ENCODE results near the gene TYW1. TPM values are rescaled to one million over a fixed set of nuclear protein-coding genes. Genes with fewer than 3 reads are reported as not detected.
"Not testable (repeated sequence)": the region's sequence is repeated elsewhere in the genome, so short reads cannot be mapped to it uniquely, and the experiment has no call there.

The TYW1 gene
- total and polyA plus RNA-seq, 12 donors = 6.7 to 15.1 (median 9.4) TPM

DNA sequence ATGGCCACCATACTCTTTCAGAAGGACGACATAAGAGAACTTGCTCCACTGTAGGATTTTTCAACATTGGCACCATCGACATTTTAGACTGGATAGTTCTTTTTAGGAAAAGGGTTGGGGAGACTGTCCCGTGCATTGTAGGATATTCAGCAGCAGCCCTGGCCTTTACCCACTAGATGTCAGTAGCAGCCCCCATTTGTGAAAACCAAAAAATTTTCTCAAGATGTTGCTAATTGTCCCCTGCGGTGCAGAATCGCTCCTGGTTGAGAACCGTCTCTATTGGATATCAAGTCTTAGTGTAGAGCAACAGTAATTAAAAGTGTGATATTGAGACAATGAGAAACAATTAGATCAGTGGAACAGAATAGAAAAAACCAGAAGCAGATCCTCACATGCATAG is 180.1 kb downstream of the TYW1 start:
- H3K27ac ChIP-seq; H3K36me3 ChIP-seq; H3K9me3 ChIP-seq; H3K27me3 ChIP-seq; H3K4me3 ChIP-seq; H3K4me1 ChIP-seq; intact Hi-C loops (cut with DNase I); DNase-seq: not testable (repeated sequence)
- TF ChIP-seq, protein P1, sequence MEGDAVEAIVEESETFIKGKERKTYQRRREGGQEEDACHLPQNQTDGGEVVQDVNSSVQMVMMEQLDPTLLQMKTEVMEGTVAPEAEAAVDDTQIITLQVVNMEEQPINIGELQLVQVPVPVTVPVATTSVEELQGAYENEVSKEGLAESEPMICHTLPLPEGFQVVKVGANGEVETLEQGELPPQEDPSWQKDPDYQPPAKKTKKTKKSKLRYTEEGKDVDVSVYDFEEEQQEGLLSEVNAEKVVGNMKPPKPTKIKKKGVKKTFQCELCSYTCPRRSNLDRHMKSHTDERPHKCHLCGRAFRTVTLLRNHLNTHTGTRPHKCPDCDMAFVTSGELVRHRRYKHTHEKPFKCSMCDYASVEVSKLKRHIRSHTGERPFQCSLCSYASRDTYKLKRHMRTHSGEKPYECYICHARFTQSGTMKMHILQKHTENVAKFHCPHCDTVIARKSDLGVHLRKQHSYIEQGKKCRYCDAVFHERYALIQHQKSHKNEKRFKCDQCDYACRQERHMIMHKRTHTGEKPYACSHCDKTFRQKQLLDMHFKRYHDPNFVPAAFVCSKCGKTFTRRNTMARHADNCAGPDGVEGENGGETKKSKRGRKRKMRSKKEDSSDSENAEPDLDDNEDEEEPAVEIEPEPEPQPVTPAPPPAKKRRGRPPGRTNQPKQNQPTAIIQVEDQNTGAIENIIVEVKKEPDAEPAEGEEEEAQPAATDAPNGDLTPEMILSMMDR (IDR thresholded peaks at IDR 0.05) = peak in 7 of 9 donors; percentile 16 to 55 (median 46)
- 32 to 34% methylated on average over 6 of the region's 6 CpGs for WGBS, 2 donors
- peak in 4 of 8 donors; percentile 39 to 69 (median 52) for ATAC-seq

DNA sequence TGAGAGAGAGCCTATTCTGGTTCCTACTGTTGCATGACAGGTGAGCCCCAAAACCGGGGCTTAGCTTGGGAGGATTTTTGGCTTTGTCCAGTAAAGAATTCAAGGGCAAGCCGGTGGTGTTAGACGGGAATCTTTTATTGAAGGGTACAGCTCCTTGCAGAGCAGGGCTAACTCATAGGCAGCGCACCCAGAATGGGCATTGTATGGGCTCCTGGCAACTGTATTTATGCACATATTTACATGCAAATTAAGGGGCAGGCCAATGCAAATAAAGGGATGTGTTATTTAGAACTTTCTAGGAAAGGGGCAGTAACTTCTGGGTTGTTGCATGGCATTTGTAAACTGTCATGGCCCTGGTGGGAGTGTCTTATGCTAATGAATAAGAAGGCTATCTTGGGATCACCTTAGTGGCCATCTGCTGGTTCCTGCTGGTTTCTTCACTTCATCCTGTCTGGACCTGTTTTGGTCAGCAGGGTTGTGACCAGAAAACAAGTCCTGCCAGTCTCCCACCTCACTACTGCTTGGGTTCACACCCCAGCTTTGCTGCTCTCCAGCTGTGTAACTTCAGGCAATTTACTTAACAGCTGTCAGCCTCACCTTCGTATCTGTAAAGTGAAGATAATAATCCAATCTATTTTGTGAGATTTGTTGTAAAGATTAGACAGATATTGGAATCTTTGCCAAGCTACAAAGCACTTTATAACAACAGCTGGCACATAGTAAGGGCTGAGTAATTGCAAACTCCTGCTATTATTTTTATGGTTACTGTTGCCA is 182.5 kb downstream of the TYW1 start:
- H3K27me3 ChIP-seq; H3K4me1 ChIP-seq; intact Hi-C loops (cut with DNase I); H3K4me3 ChIP-seq; H3K27ac ChIP-seq; H3K9me3 ChIP-seq; H3K36me3 ChIP-seq; DNase-seq; ATAC-seq: not testable (repeated sequence)
- WGBS, 2 donors = 77 to 80% methylated on average over 4 to 5 of the region's 5 CpGs

DNA sequence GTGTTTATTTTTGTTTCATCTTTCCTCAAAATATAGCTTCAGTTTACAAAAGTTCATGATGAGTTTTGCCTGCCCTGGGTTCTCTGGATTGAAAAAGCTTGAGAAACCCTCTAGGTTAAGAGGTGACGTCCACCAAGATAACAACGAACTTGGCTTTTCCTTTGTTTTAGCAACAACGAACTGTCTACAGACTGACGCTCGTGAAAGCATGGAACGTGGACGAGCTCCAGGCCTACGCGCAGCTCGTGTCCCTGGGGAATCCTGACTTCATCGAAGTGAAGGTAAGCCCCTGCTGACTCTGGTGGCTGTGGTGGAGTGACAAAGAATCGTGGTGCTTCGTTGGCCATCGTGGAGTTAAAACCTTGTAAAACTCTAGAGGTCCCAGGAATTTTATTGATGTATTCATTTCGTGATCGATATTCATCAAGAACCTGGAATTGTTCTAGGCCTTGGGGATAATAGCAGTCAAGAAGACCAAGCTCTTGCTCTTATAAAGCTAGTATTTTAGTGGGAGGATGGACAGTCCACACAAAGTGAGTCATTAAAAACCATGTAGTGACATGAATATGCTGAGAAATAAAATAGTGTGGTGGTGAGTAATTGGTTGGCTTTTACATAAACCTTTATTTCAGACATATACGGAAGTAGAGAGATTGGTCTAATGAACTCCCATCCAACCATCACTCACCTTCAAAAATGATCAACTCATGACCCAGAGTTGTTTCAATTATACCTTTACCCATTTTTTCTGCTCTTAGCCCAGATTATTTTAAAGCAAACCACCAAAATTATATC is 186.5 kb downstream of the TYW1 start:
- H3K4me3 ChIP-seq; intact Hi-C loops (cut with DNase I); H3K4me1 ChIP-seq; H3K36me3 ChIP-seq; H3K9me3 ChIP-seq; H3K27me3 ChIP-seq: not testable (repeated sequence)
- peak overlapping the region in 3 of 10 donors; percentile 6 to 73 (median 46) for H3K27ac ChIP-seq
- WGBS, 2 donors = 66 to 78% methylated on average over 11 to 15 of the region's 17 CpGs
- DNase-seq (peak; percentile 21 to 45), ATAC-seq (peak in 6 of 8 donors; percentile 27 to 88 (median 68))

DNA sequence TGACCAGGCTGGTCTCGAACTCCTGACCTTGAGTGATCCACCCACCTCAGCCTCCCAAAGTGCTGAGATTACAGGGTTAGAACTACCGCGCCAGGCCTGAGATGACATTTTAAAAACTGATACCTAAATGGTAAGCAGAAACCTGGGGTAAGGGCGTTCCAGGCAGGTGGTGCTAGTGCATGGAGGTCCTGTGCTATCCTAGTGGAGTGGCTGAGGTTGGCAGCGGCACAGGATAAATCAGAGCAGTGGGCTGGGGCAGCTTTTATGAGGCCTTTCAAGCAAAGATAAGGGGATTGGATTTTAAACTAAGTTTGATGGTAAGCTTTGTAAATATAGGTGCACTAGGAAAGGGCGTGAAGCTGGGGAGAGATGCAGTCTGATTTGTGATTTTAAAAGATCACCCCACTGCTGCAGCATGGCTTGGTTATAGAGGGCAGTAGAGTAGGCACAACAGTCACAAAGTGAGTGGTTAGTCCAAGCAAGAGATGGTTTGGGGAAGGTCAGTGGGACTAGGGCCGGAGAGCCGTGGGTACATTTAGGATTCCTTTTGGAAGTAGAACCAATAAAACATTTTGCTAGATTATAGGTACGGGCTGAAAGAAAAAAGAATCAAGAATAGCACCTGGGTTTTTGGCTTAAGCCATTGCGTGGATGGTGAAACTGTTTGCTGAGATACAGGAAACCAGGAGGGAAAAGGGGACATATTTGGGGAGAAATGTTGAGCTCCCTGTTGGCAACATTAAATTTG is 188.5 kb downstream of the TYW1 start:
- peak overlapping the region in 3 of 10 donors; percentile 37 to 61 (median 44) for H3K27ac ChIP-seq
- DNase-seq; intact Hi-C loops (cut with DNase I); H3K9me3 ChIP-seq; H3K27me3 ChIP-seq; ATAC-seq; H3K4me3 ChIP-seq; H3K4me1 ChIP-seq; H3K36me3 ChIP-seq: not testable (repeated sequence)
- 90 to 92% methylated on average over 9 of the region's 10 CpGs for WGBS, 2 donors

DNA sequence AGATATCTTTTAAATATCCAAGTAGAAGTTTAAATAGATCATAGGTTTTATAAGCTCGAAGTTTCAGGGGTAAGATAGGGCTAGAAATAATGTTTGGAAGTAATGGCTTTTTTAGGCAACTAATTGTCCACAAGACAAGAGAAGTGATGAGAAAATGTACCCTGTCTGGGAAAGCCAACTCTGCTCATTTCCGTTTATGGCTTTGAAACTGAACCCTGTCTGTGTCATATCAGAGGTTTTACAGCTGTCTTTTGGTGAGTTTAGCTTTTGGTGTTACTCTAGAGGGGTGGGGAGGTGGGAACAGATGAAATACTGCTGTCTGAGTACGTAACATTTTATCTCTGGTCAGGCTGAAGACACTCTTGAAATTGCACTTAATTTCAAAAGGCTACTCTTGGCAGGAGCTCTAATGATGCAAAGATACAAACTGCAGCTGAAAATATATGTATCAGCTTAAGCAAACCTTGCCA is 189.1 kb downstream of the TYW1 start:
- WGBS, 2 donors = 26 to 37% methylated on average over 2 of the region's 3 CpGs
- peak in 7 of 8 donors; percentile 44 to 81 (median 75) for ATAC-seq
- peak overlapping the region in 3 of 10 donors; percentile 37 to 50 (median 44) for H3K27ac ChIP-seq
- intact Hi-C loops (cut with DNase I); H3K36me3 ChIP-seq; H3K4me1 ChIP-seq; H3K27me3 ChIP-seq; H3K4me3 ChIP-seq; H3K9me3 ChIP-seq; DNase-seq: not testable (repeated sequence)

DNA sequence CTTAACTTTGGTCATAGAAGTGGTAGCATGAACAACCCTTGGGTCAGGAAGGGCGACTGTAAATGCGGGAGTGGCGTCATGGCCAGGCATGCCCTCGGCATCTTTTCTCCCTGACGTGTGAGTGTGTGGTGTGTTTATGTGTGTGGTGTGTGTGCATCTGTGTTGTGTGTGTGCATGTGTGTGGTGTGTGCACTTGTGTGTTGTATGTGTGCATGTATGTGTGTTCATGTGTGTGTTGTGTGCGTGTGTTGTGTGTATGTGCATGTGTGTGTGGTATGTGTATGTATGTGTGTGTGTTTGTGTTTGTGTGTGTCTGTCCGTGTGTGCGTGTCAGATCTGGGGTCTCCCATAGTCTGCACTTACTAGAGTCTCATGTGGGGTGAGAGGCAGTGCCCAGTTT is 192.5 kb downstream of the TYW1 start:
- H3K4me3 ChIP-seq; H3K36me3 ChIP-seq; intact Hi-C loops (cut with DNase I); DNase-seq; H3K27ac ChIP-seq; H3K9me3 ChIP-seq; H3K4me1 ChIP-seq; H3K27me3 ChIP-seq: not testable (repeated sequence)
- ATAC-seq = peak in 1 of 8 donors; percentile 47
- WGBS, 2 donors = 95 to 99% methylated on average over 8 of the region's 8 CpGs

DNA sequence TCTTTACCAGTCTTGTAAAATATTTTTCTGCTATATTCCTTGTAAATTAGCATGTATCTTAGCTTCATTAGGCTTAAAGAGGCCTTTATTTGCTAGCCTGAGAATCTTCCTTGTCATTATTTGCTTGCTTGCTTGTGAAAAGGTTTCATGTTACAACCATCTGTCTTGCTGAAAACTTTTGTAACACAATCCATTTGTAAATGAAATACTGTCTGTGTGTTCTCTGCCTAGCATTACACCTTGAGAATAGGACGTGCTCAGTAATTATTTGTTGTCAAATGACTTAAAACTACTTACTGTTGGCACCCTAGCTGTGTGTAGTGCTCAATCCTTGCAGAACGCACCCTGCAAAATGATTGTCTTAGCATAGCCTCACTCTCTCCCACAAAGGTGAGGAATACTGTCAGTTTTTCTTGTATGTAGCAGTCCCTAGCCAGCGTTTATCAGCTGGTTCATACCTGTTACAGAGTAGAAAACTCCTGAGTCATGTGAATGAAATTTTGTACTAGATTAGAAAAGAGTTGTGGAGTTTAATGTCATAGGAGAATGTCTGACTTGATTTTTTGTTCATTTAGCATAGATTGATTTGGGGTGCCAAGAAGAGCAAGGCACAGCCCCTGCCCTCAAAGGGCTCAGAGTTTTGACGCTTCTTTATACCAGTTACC is 193.3 kb downstream of the TYW1 start:
- WGBS, 2 donors = 69 to 74% methylated on average over 4 of the region's 4 CpGs
- H3K4me3 ChIP-seq; H3K36me3 ChIP-seq; H3K27ac ChIP-seq; H3K4me1 ChIP-seq; intact Hi-C loops (cut with DNase I); DNase-seq; H3K27me3 ChIP-seq; H3K9me3 ChIP-seq; ATAC-seq: not testable (repeated sequence)

DNA sequence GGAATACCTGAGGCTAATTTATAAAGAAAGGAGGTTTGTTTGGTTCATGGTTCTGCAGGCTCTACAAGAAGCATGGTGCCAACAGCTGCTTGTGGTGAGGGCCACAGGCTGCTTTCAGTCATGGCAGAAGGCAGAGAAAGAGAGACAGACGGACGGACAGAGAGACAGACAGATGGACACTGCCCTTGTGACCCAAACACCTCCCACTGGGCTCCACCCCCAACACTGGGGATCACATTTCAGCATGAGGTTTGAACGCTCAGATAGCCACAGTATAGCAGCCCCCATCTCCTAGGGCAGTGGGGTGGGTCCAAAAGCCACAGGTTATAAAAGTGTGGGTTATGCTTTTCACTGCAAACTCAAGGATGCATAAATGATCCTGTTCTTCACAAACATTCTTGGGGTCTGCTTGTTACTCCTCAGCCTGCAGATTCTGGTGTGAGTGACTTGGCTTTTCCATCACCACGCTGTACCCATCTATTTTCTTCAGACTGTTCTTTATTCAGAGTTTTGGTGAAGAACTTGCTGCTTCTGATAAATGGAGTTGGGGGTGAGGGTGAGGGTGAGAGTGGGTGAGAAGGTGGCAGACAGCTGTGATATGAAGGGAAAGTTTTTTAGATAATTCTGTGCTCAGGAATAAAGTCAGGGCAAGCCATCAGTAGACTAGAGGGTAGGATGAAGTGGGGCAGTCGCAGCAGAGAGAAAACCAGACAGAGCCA is 194.5 kb downstream of the TYW1 start:
- H3K27me3 ChIP-seq; H3K4me1 ChIP-seq; intact Hi-C loops (cut with DNase I); ATAC-seq; H3K36me3 ChIP-seq; H3K4me3 ChIP-seq; DNase-seq; H3K27ac ChIP-seq: not testable (repeated sequence)
- WGBS, 2 donors = 96 to 97% methylated on average over 4 of the region's 5 CpGs
- peaks cover 0 to 13% (median 0%) of the 10 kb centered on the region in 11 donors for H3K9me3 ChIP-seq
